Common myeloid progenitor, CD34-positive (primary cell): Measurements from ENCODE around the gene ABCB11.

Experiments
- CTCF ChIA-PET: fragments of 350-600 bp; sonication (Branson Sonifier 250); formaldehyde crosslinking; loops from one replicate; lab custom pipeline; 2021; ENCODE audit warnings: antibody characterized with exemption; lab: Charles Lee
- POLR2A ChIA-PET: fragments of 350-600 bp; sonication (Branson Sonifier 250); formaldehyde crosslinking; loops from one replicate; lab custom pipeline; 2021; ENCODE audit warnings: antibody characterized with exemption; lab: Charles Lee
- DNase-seq, 3 donors: peaks; one replicate each; pipeline versions ENCODE4 v3.0.0 to v3.0.0-alpha.2; 2013
- H3K27ac ChIP-seq, 2 experiments: 1 replicate in 1 of 2; 2 replicates in 1 of 2; pipeline ENCODE4 v1.7.0; 2013; ENCODE audit warnings: inconsistent platforms in 2 of 2, low read length in 2 of 2, mild to moderate bottlenecking in 2 of 2, low read depth in 1 of 2, moderate library complexity in 1 of 2; ENCODE audit not compliant: severe bottlenecking in 2 of 2, insufficient read depth in 1 of 2, poor library complexity in 1 of 2
- H3K27me3 ChIP-seq, 5 experiments: replicated peaks in 2 of 5; 1 replicate in 3 of 5; 2 replicates in 2 of 5; pipeline versions ENCODE4 v1.6.1 to v1.7.0; 2013; ENCODE audit warnings: low read length in 4 of 5, mild to moderate bottlenecking in 2 of 5, moderate library complexity in 2 of 5, inconsistent platforms in 1 of 5; ENCODE audit not compliant: insufficient read depth in 5 of 5, control insufficient read depth in 4 of 5
- H3K36me3 ChIP-seq, 4 experiments: 1 replicate in 2 of 4; 2 replicates in 2 of 4; pipeline versions ENCODE4 v1.6.1 to v1.7.0; 2013; ENCODE audit warnings: low read length in 3 of 4, control low read depth in 1 of 4, mild to moderate bottlenecking in 1 of 4; ENCODE audit not compliant: control insufficient read depth in 4 of 4, insufficient read depth in 4 of 4
- H3K4me1 ChIP-seq, 4 experiments: 1 replicate in 3 of 4; 2 replicates in 1 of 4; pipeline versions ENCODE4 v1.6.1 to v1.7.1; 2013; ENCODE audit warnings: low read length in 3 of 4, mild to moderate bottlenecking in 3 of 4, control low read depth in 1 of 4, inconsistent platforms in 1 of 4, moderate library complexity in 1 of 4; ENCODE audit not compliant: control insufficient read depth in 4 of 4, insufficient read depth in 4 of 4; ENCODE audit errors: control extremely low read depth in 1 of 4
- H3K4me3 ChIP-seq, 7 experiments: 1 replicate in 4 of 7; 2 replicates in 3 of 7; pipeline versions ENCODE4 v1.5.1 to v1.7.0; 2013; ENCODE audit warnings: mild to moderate bottlenecking in 7 of 7, low read length in 6 of 7, moderate library complexity in 6 of 7, inconsistent platforms in 2 of 7, low read depth in 2 of 7, control low read depth in 1 of 7; ENCODE audit not compliant: insufficient read depth in 4 of 7, control insufficient read depth in 1 of 7; ENCODE audit errors: extremely low read depth in 1 of 7
- H3K9me3 ChIP-seq, 5 experiments: 1 replicate in 4 of 5; 2 replicates in 1 of 5; pipeline versions ENCODE4 v1.6.1 to v1.7.1; 2013; ENCODE audit warnings: low read length in 4 of 5, mild to moderate bottlenecking in 2 of 5, inconsistent platforms in 1 of 5, low read depth in 1 of 5, moderate library complexity in 1 of 5; ENCODE audit not compliant: control insufficient read depth in 4 of 5, insufficient read depth in 2 of 5; ENCODE audit errors: control extremely low read depth in 1 of 5
- WGBS: methylation state at CpG from one replicate; pipeline ENCODE4 v1.1.5; 2013; ENCODE audit not compliant: insufficient coverage; 5-methylcytosine and 5-hydroxymethylcytosine counted together

ABCB11 gene

GRCh38 chr2:168993538-168993937, 37.6 kb downstream of the ABCB11 start:
- Histone ChIP-seq H3K4me3 (no peak overlapping the region), H3K27ac (no peak overlapping the region), H3K36me3 (no peaks in the 10 kb centered on the region), H3K4me1 (peaks cover 0 to 17% (median 4%) of the 10 kb centered on the region in 4 experiments), H3K9me3 (peaks cover 0 to 6% (median 0%) of the 10 kb centered on the region in 5 experiments), H3K27me3 (no peaks in the 10 kb centered on the region)
- ChIA-PET POLR2A (no interaction called here), CTCF (interaction anchor here (1.1 kb wide), 1 partner anchor 26 kb away, joined by 3 read pairs; no protein-coding TSS in a partner anchor)
- WGBS, result 100% methylated on average over 2 of the region's 3 CpGs
- DNase-seq, result no peak

- DNase-seq, result peak in 2 of 3 donors; percentile 33 to 44
- Histone ChIP-seq H3K4me3 (no peak overlapping the region), H3K36me3 (no peaks in the 10 kb centered on the region), H3K27me3 (no peaks in the 10 kb centered on the region), H3K27ac (no peak overlapping the region), H3K4me1 (peaks cover 0 to 14% (median 4%) of the 10 kb centered on the region in 4 experiments), H3K9me3 (peaks cover 0 to 6% (median 0%) of the 10 kb centered on the region in 5 experiments)
- ChIA-PET CTCF (interaction anchor here (0.7 to 1.1 kb wide), 2 partner anchors 25 to 30 kb away, joined by 3 read pairs; no protein-coding TSS in a partner anchor), POLR2A (interaction anchor here (0.6 kb wide), 1 partner anchor 225 kb away, joined by 3 read pairs; no protein-coding TSS in a partner anchor)
- 61% methylated on average over 3 of the region's 7 CpGs for WGBS
Measured at GRCh38 chr2:168992591-168993349, 38.4 kb downstream of the ABCB11 start.

DNA sequence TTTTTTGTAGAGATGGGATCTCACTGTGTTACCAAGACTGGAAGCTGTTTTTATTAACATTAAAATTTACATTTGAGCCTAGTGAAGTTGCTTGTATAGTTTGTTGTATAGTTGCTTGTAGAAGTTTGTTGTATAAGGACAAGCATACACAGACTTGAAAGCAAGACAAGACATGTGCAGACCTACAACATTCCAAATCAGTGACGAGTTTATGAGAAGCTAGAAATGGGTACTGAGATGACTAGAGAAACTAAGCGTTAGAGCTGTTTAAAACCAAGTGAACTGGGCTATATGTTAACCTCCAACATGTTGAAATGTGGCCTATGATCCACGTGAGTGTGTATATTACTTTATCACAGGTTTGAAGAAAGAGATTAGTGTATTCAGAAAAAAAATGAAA, 39.1 kb downstream of the ABCB11 start:
- no peak overlapping the region for H3K27ac ChIP-seq
- WGBS, result 72% methylated on average over 3 of the region's 3 CpGs
- peaks cover 0 to 6% (median 0%) of the 10 kb centered on the region in 5 experiments for H3K9me3 ChIP-seq
- CTCF ChIA-PET, result interaction anchor here (0.7 to 1.2 kb wide), 2 partner anchors 29 to 117 kb away, joined by 3 to 4 read pairs; no protein-coding TSS in a partner anchor
- peaks cover 0 to 14% (median 4%) of the 10 kb centered on the region in 4 experiments for H3K4me1 ChIP-seq
- H3K36me3 ChIP-seq, result no peaks in the 10 kb centered on the region
- H3K4me3 ChIP-seq, result no peak overlapping the region
- no peak for DNase-seq
- no peaks in the 10 kb centered on the region for H3K27me3 ChIP-seq
- POLR2A ChIA-PET, result no interaction called here

DNA sequence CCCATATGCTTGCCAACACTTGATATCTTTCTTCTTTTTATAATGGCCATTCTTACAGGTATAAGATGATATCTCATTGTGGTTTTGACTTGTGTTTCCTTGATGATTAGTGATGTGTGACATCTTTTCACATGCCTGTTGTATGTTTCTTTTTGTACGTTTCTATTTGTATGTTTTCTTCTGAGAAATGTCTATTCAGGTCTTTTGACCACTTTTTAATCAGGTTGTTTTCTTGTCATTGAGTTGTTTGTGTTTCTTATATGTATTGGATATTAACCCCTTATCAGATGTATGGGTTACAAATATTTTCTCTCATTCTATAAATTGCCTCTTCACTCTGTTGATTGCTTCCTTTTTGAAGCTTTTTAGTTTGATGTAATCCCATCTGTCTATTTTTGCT, 42.4 kb downstream of the ABCB11 start:
- peaks cover 0 to 14% (median 4%) of the 10 kb centered on the region in 4 experiments for H3K4me1 ChIP-seq
- ChIA-PET CTCF (no interaction called here), POLR2A (no interaction called here)
- no peak for DNase-seq
- no CpG with 5 or more reads among the region's 1 CpG for WGBS
- H3K36me3 ChIP-seq, result no peaks in the 10 kb centered on the region
- peaks cover 0 to 6% (median 0%) of the 10 kb centered on the region in 5 experiments for H3K9me3 ChIP-seq
- H3K27me3 ChIP-seq, result peaks cover 0 to 2% (median 0%) of the 10 kb centered on the region in 5 experiments
- H3K27ac ChIP-seq, result no peak overlapping the region
- H3K4me3 ChIP-seq, result no peak overlapping the region

- Histone ChIP-seq H3K36me3 (no peaks in the 10 kb centered on the region), H3K4me1 (no peaks in the 10 kb centered on the region), H3K27me3 (peaks cover 0 to 2% (median 0%) of the 10 kb centered on the region in 5 experiments), H3K9me3 (peaks cover 0 to 6% (median 0%) of the 10 kb centered on the region in 5 experiments), H3K4me3 (no peak overlapping the region), H3K27ac (no peak overlapping the region)
- no peak for DNase-seq
- ChIA-PET POLR2A (no interaction called here), CTCF (no interaction called here)
- WGBS, result 100% methylated on average over 1 of the region's 2 CpGs
Measured at GRCh38 chr2:168986398-168986943, 44.7 kb downstream of the ABCB11 start.

DNA sequence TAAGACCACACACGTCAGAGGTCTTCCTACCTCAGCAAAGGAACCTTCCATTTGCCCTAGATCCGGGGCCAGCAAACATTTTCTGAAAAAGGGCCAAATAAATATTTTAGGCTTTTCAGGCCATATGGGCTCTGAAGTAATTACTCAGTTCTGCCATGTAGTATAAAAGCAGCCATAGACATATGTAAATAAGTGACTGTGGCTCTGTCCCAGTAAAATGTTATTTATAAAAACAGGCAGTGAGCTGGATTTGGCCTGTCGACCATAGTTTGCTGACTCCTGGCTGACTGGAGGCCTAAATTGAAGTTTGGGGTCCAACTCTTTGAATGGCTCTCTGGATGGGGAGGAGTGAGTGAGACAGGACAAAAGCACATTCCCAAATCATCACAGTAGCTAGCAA, 49.5 kb downstream of the ABCB11 start:
- H3K27ac ChIP-seq, result no peak overlapping the region
- no peak for DNase-seq
- peaks cover 0 to 1% (median 0%) of the 10 kb centered on the region in 5 experiments for H3K27me3 ChIP-seq
- 96% methylated on average over 3 of the region's 3 CpGs for WGBS
- H3K9me3 ChIP-seq, result no peaks in the 10 kb centered on the region
- no peak overlapping the region for H3K4me3 ChIP-seq
- ChIA-PET POLR2A (no interaction called here), CTCF (interaction anchor here (1.0 kb wide), 1 partner anchor 12 kb away, joined by 3 read pairs; no protein-coding TSS in a partner anchor)
- H3K36me3 ChIP-seq, result no peaks in the 10 kb centered on the region
- no peaks in the 10 kb centered on the region for H3K4me1 ChIP-seq

- no peak overlapping the region for H3K4me3 ChIP-seq
- no peaks in the 10 kb centered on the region for H3K36me3 ChIP-seq
- H3K27me3 ChIP-seq, result no peaks in the 10 kb centered on the region
- no peak overlapping the region for H3K27ac ChIP-seq
- DNase-seq, result peak; percentile 13 to 74 (median 57)
- POLR2A ChIA-PET, result no interaction called here
- peaks cover 0 to 2% (median 0%) of the 10 kb centered on the region in 4 experiments for H3K4me1 ChIP-seq
- WGBS, result 89% methylated on average over 5 of the region's 6 CpGs
- CTCF ChIA-PET, result interaction anchor here (0.6 kb wide), 1 partner anchor 78 kb away, joined by 3 read pairs; no protein-coding TSS in a partner anchor
- H3K9me3 ChIP-seq, result no peaks in the 10 kb centered on the region
Measured at GRCh38 chr2:168978461-168978861, 52.7 kb downstream of the ABCB11 start.
